Activated naive CD8-positive, alpha-beta T cell treated with anti-CD3 and anti-CD28 coated beads, Interleukin-2, amount 50 U/mL, for 24 hours (primary cell): Measurements from ENCODE around the gene USP25.

Source experiments
- ATAC-seq: fragments of 150-1000 bp; cut with Tn5 transposase; one replicate; pipeline ENCODE4 v1.10.0; 2021
- DNase-seq: peaks from one replicate; pipeline ENCODE4 v3.0.0; 2021
- H3K27ac Mint-ChIP-seq: one replicate; pipeline ENCODE4 v1.8.0; 2021; ENCODE audit warnings: mild to moderate bottlenecking, mixed read lengths
- H3K27me3 Mint-ChIP-seq: one replicate; pipeline ENCODE4 v1.8.0; 2021; ENCODE audit warnings: mixed read lengths
- H3K36me3 Mint-ChIP-seq: one replicate; pipeline ENCODE4 v1.8.0; 2021; ENCODE audit warnings: low read depth, mixed read lengths
- H3K4me1 Mint-ChIP-seq: one replicate; pipeline ENCODE4 v1.8.0; 2021; ENCODE audit warnings: mixed read lengths
- H3K4me3 Mint-ChIP-seq: one replicate; pipeline ENCODE4 v1.8.0; 2021; ENCODE audit warnings: mild to moderate bottlenecking, moderate library complexity, mixed read lengths
- H3K9me3 Mint-ChIP-seq: one replicate; pipeline ENCODE4 v1.8.0; 2021; ENCODE audit warnings: mixed read lengths

Gene USP25

GRCh38 chr21:15742052-15742670, 12.4 kb downstream of the USP25 start:
- Mint-ChIP-seq H3K4me3 (no peak overlapping the region), H3K27ac (peak overlapping the region; percentile 23), H3K4me1 (peaks cover 70% of the 10 kb centered on the region), H3K9me3 (peaks cover 4% of the 10 kb centered on the region), H3K36me3 (peaks cover 15% of the 10 kb centered on the region), H3K27me3 (no peaks in the 10 kb centered on the region)
- DNase-seq (no peak), ATAC-seq (no peak)

DNA sequence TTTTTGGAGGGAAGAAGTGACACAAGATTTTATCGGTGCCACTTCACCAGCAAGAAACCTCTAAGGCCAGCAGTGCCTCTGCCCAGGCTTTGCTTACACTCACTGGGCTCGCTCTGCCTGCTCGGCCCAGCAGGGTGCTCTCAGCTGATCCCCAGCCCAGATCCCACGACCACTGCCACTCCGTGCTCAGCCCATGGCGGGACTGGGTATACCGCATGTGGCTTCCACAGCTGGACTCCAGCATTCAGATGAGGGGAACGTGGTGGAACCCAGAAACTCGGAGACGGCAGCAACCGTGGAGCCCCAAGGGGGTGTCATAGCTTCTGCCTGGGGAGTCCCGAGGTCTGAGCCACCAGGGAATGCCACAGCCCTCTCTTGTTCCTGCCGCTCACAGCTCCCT, 12.9 kb downstream of the USP25 start:
- H3K9me3 Mint-ChIP-seq = no peaks in the 10 kb centered on the region
- peaks cover 15% of the 10 kb centered on the region for H3K36me3 Mint-ChIP-seq
- ATAC-seq = no peak
- H3K27me3 Mint-ChIP-seq = no peaks in the 10 kb centered on the region
- H3K27ac Mint-ChIP-seq = no peak overlapping the region
- no peak for DNase-seq
- H3K4me3 Mint-ChIP-seq = no peak overlapping the region
- peaks cover 68% of the 10 kb centered on the region for H3K4me1 Mint-ChIP-seq

DNA sequence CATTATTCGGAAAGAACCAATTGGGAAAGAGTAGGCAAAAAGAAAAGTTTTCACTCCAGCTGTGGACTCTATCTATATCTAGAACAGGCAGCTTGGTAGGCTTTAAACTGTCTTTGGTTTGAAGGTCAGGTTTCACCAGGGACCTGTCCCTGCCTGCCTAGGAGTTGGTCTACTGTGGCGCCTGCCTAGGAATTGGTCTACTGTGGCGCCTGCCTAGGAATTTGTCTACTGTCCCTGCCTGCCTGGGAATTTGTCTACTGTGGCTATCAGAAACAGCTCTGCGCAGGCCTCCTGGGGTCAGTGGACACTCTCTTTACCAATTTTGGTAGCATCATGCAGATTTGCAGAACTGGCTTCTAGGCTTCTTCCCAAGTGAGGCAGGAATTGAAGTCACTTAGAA, 13.8 kb downstream of the USP25 start:
- Mint-ChIP-seq H3K9me3 (no peaks in the 10 kb centered on the region), H3K27ac (no peak overlapping the region), H3K36me3 (peaks cover 13% of the 10 kb centered on the region), H3K4me1 (peaks cover 65% of the 10 kb centered on the region), H3K27me3 (no peaks in the 10 kb centered on the region), H3K4me3 (no peak overlapping the region)
- no peak for DNase-seq
- no peak for ATAC-seq

- Mint-ChIP-seq H3K27me3 (no peaks in the 10 kb centered on the region), H3K9me3 (no peaks in the 10 kb centered on the region), H3K27ac (no peak overlapping the region), H3K4me3 (no peak overlapping the region), H3K36me3 (peaks cover 15% of the 10 kb centered on the region), H3K4me1 (peaks cover 65% of the 10 kb centered on the region)
- DNase-seq (no peak), ATAC-seq (no peak)
Observed at GRCh38 chr21:15744926-15745325, 15.1 kb downstream of the USP25 start.

DNA sequence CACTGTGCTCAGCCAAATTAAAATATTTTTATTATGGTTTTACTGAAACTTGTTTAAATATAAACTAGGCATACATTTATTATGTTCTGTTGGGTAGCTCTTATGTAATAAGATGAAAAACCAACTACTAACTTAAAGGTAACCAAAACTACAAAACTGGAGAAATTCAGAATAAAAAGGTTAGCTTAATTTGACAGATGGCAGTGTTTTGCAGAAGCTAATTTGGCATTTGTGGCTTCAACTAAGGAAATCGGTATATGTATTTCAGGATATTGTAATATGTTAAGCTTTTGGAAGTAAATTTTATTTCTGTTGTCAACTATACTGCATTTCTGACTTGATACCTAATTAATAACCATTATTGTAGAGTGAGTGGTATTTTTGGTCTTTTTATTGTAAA, 18.8 kb downstream of the USP25 start:
- peaks cover 5% of the 10 kb centered on the region for H3K36me3 Mint-ChIP-seq
- ATAC-seq (no peak), DNase-seq (no peak)
- H3K4me3 Mint-ChIP-seq = no peak overlapping the region
- peaks cover 59% of the 10 kb centered on the region for H3K4me1 Mint-ChIP-seq
- no peaks in the 10 kb centered on the region for H3K9me3 Mint-ChIP-seq
- H3K27me3 Mint-ChIP-seq = no peaks in the 10 kb centered on the region
- no peak overlapping the region for H3K27ac Mint-ChIP-seq

- Mint-ChIP-seq H3K4me1 (peaks cover 65% of the 10 kb centered on the region), H3K27ac (no peak overlapping the region), H3K27me3 (no peaks in the 10 kb centered on the region), H3K9me3 (no peaks in the 10 kb centered on the region), H3K36me3 (peaks cover 5% of the 10 kb centered on the region), H3K4me3 (no peak overlapping the region)
- ATAC-seq (no peak), DNase-seq (no peak)
Observed at GRCh38 chr21:15749082-15749860, 19.5 kb downstream of the USP25 start.

DNA sequence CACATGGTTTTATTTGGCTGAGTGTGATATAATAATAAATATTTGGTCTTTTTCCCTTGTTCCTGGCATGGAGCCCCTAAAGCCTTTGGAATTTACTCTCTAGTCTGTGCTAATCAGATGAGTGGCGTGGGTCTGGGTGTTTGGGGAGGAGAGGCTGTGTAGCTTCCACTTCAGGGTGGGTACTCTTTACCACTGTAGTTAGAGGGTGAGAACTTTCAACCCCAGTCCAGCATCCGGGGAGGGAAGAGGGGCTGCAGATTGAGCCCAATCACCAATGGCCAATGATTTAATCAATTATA, 20.0 kb downstream of the USP25 start:
- Mint-ChIP-seq H3K27ac (no peak overlapping the region), H3K9me3 (no peaks in the 10 kb centered on the region), H3K36me3 (peaks cover 7% of the 10 kb centered on the region), H3K4me1 (peaks cover 70% of the 10 kb centered on the region), H3K4me3 (no peak overlapping the region), H3K27me3 (no peaks in the 10 kb centered on the region)
- ATAC-seq = no peak
- no peak for DNase-seq

DNA sequence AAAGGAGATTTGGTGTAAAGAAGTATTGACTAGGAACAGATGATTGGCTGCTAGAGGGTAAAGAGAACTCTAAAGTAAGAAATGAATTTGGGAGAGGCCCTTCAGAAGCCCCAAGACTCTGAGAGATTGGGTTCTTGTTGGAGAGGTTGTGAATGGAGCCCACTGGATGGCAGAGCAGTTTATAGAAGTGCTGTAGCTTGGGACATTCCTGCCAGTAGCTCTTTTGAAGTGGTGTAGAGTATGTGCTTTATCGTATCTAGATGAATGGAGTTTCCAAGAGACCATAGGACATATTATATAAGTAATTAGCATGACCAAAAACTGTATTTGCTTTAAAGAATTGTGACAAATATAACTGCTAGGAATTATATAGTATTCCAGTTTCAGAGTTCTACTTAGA, 21.3 kb downstream of the USP25 start:
- Mint-ChIP-seq H3K4me1 (peaks cover 75% of the 10 kb centered on the region), H3K27ac (no peak overlapping the region), H3K27me3 (no peaks in the 10 kb centered on the region), H3K4me3 (no peak overlapping the region), H3K9me3 (no peaks in the 10 kb centered on the region), H3K36me3 (peaks cover 9% of the 10 kb centered on the region)
- ATAC-seq (no peak), DNase-seq (no peak)

- ATAC-seq (no peak), DNase-seq (no peak)
- Mint-ChIP-seq H3K27ac (no peak overlapping the region), H3K4me1 (peaks cover 80% of the 10 kb centered on the region), H3K4me3 (no peak overlapping the region), H3K9me3 (no peaks in the 10 kb centered on the region), H3K27me3 (no peaks in the 10 kb centered on the region), H3K36me3 (peaks cover 10% of the 10 kb centered on the region)
Observed at GRCh38 chr21:15751546-15751945, 21.8 kb downstream of the USP25 start.

DNA sequence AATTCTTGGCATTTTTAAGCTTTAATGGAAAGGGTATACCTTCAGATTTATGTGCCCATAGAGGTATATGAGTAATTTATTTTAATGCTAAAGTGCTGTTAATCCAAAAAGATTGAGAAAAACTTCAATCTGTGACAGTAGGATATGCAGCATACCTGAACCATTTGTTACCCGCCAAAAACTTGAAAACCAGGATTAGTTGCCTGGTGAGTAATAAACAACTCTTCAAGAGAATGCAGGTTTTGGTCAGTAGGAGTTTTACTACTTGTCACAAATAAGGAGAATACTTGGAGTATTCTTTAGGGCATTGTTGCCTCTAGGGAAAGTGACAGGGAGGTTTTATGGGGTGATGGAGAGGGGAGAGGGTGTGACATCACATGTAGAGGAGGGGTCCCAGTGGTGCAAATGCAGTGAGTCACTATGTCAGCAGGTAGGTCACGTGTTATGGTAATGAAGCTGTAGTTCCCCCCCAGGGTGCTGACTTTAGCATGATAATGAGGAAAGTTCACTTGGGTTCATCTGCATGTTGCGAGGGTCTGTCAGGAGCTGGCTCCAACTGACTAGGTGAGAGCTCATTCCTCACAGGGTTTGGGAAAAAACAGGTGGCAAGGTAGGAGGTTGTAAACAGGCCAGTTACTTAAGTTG, 23.1 kb downstream of the USP25 start:
- H3K27ac Mint-ChIP-seq = peak overlapping the region; percentile 37
- ATAC-seq (no peak), DNase-seq (no peak)
- no peaks in the 10 kb centered on the region for H3K27me3 Mint-ChIP-seq
- no peak overlapping the region for H3K4me3 Mint-ChIP-seq
- peaks cover 11% of the 10 kb centered on the region for H3K9me3 Mint-ChIP-seq
- H3K4me1 Mint-ChIP-seq = peaks cover 82% of the 10 kb centered on the region
- peaks cover 21% of the 10 kb centered on the region for H3K36me3 Mint-ChIP-seq

- H3K36me3 Mint-ChIP-seq = peaks cover 25% of the 10 kb centered on the region
- no peak overlapping the region for H3K4me3 Mint-ChIP-seq
- no peak for DNase-seq
- peaks cover 85% of the 10 kb centered on the region for H3K4me1 Mint-ChIP-seq
- H3K27me3 Mint-ChIP-seq = no peaks in the 10 kb centered on the region
- no peak overlapping the region for H3K27ac Mint-ChIP-seq
- peaks cover 13% of the 10 kb centered on the region for H3K9me3 Mint-ChIP-seq
- no peak for ATAC-seq
Observed at GRCh38 chr21:15753741-15754140, 24.0 kb downstream of the USP25 start.

GRCh38 chr21:15754640-15755039, 24.9 kb downstream of the USP25 start:
- Mint-ChIP-seq H3K27ac (no peak overlapping the region), H3K9me3 (peaks cover 13% of the 10 kb centered on the region), H3K4me1 (peaks cover 80% of the 10 kb centered on the region), H3K36me3 (peaks cover 23% of the 10 kb centered on the region), H3K27me3 (no peaks in the 10 kb centered on the region), H3K4me3 (no peak overlapping the region)
- no peak for ATAC-seq
- DNase-seq = no peak

- no peaks in the 10 kb centered on the region for H3K27me3 Mint-ChIP-seq
- DNase-seq (no peak), ATAC-seq (no peak)
- H3K9me3 Mint-ChIP-seq = peaks cover 13% of the 10 kb centered on the region
- no peak overlapping the region for H3K4me3 Mint-ChIP-seq
- H3K4me1 Mint-ChIP-seq = peaks cover 80% of the 10 kb centered on the region
- peaks cover 23% of the 10 kb centered on the region for H3K36me3 Mint-ChIP-seq
- H3K27ac Mint-ChIP-seq = no peak overlapping the region
Observed at GRCh38 chr21:15755125-15755524, 25.3 kb downstream of the USP25 start.

GRCh38 chr21:15759469-15759868, 29.7 kb downstream of the USP25 start:
- Mint-ChIP-seq H3K9me3 (peaks cover 22% of the 10 kb centered on the region), H3K36me3 (peaks cover 44% of the 10 kb centered on the region), H3K4me1 (peaks cover 78% of the 10 kb centered on the region), H3K27me3 (no peaks in the 10 kb centered on the region), H3K27ac (no peak overlapping the region), H3K4me3 (no peak overlapping the region)
- ATAC-seq (no peak), DNase-seq (no peak)

DNA sequence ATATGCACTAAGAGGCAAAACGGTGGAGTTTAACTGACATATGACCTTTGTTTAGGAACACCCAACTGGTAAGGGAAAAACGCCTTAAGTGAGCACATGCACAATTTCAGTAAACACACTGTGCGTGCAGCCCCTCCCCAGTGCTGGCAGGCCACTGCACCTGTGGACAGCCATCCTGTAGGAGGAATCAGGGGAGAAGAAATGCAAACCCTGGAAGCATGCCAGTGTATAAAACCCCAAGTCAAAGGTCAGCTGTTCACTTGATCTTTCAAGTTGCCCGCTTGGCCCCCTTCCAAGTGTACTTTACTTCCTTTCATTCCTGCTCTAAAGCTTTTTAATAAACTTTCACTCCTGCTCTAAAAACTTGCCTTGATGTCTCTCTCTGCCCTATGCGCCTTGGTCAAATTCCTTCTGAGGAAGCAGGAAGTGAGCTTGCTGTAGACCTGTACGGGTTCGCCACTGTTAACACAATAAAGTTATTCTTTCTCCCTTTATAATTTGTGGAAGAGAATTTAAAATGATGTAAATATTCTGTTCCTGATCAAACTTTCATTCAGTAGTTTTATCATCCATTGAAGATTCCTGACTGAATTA, 31.8 kb downstream of the USP25 start:
- ATAC-seq = no peak
- Mint-ChIP-seq H3K27ac (no peak overlapping the region), H3K4me1 (peaks cover 61% of the 10 kb centered on the region), H3K36me3 (peaks cover 42% of the 10 kb centered on the region), H3K9me3 (peaks cover 22% of the 10 kb centered on the region), H3K4me3 (no peak overlapping the region), H3K27me3 (no peaks in the 10 kb centered on the region)
- DNase-seq = no peak
